GM18870 (cell line): ENCODE measurements around the gene GPR84.
A peak's percentile ranks its signal among the peaks of the same experiment; 100 is the strongest.

Experiments
- ATAC-seq: cut with Tn5 transposase; IDR thresholded peaks from one replicate; pipeline ENCODE4 v1.9.1; 2021; ENCODE audit warnings: moderate library complexity; ENCODE audit not compliant: unreplicated experiment

Gene GPR84

GRCh38 chr12:54364413-54364812 lies at the start of gene GPR84:
TSS of gene GPR84 (minus strand) at chr12:54364486. CDS start at chr12:54363851, 635 bp downstream.
- peak; percentile 39 for ATAC-seq

GRCh38 chr12:54413284-54414190 lies 49.3 kb upstream of the GPR84 start:
- ATAC-seq = no peak

- ATAC-seq = no peak
These were observed 48.5 kb upstream of the GPR84 start for GRCh38 chr12:54412786-54413185.

GRCh38 chr12:54412348-54412747 lies 48.1 kb upstream of the GPR84 start:
- no peak for ATAC-seq

- ATAC-seq = no peak
These were observed 47.3 kb upstream of the GPR84 start for GRCh38 chr12:54411391-54412241.

- no peak for ATAC-seq
These were observed 45.0 kb upstream of the GPR84 start for GRCh38 chr12:54409267-54409666.

GRCh38 chr12:54407183-54407905 lies 43.1 kb upstream of the GPR84 start:
- ATAC-seq = no peak

GRCh38 chr12:54405573-54405972 lies 41.3 kb upstream of the GPR84 start:
- no peak for ATAC-seq

- ATAC-seq = no peak
These were observed 40.8 kb upstream of the GPR84 start for GRCh38 chr12:54405106-54405505.

- ATAC-seq = no peak
These were observed 40.0 kb upstream of the GPR84 start for GRCh38 chr12:54404061-54405004.

GRCh38 chr12:54401119-54401518 lies 36.8 kb upstream of the GPR84 start:
- ATAC-seq = no peak

- peak; percentile 45 for ATAC-seq
These were observed 34.9 kb upstream of the GPR84 start for GRCh38 chr12:54398995-54399793.

GRCh38 chr12:54398218-54398617 lies 33.9 kb upstream of the GPR84 start:
- no peak for ATAC-seq

- no peak for ATAC-seq
These were observed 32.9 kb upstream of the GPR84 start for GRCh38 chr12:54397157-54397556.

GRCh38 chr12:54395545-54395944 lies 31.3 kb upstream of the GPR84 start:
- no peak for ATAC-seq

GRCh38 chr12:54394986-54395385 lies 30.7 kb upstream of the GPR84 start:
- no peak for ATAC-seq

- no peak for ATAC-seq
These were observed 30.0 kb upstream of the GPR84 start for GRCh38 chr12:54394281-54394719.

GRCh38 chr12:54393743-54394142 lies 29.5 kb upstream of the GPR84 start:
- no peak for ATAC-seq

GRCh38 chr12:54393207-54393609 lies 28.9 kb upstream of the GPR84 start:
- ATAC-seq = no peak
